Lower leg skin (tissue), 3 donors: ENCODE measurements around the gene VWCE.
"Not testable (repeated sequence)": the region's sequence is repeated elsewhere in the genome, so short reads cannot be mapped to it uniquely, and the experiment has no call there.

Experiments
- CTCF ChIP-seq, 3 donors: fragments of 450-650 bp; IDR thresholded peaks; one replicate each; pipeline ENCODE4 v1.5.1; 2016; ENCODE audit warnings: antibody characterized with exemption in 3 of 3, mild to moderate bottlenecking in 3 of 3, moderate library complexity in 2 of 3
- POLR2A ChIP-seq, 2 donors: fragments of 450-650 bp; IDR thresholded peaks; one replicate each; pipeline ENCODE4 v1.6.1; 2016 to 2017; ENCODE audit warnings: antibody characterized with exemption in 2 of 2, mild to moderate bottlenecking in 1 of 2, moderate library complexity in 1 of 2

DNA sequence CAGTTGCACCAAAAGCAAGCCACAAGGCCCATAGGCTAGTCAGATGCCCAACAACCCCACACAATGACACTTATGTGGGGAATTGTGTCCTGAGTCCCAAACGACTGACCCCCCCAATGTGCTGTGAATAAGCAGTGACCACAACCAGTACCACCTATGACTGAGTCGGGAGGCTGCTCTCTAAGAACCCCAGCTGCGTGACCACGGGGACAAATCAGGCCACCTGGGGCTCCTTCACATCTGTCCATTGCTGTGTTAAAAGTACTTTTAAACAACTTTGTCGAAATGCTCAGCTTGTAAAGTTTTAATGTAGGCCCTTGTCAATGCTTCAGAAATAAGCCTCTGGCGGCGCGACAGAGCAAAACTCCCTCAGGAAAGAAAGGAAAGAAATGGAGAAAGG lies 54.8 kb downstream of the VWCE start:
- TF ChIP-seq CTCF, POLR2A (IDR thresholded peaks at IDR 0.05): not testable (repeated sequence)
